ENCODE data around the gene FLVCR1.

GRCh38 chr1:212943393-212943710 is 85.3 kb downstream of the FLVCR1 start:
- no peak for TF ChIP-seq GABPB2 (CRISPR knock-in tag; conservative IDR thresholded peaks at IDR 0.05)
- no peak for TF ChIP-seq HNRNPL (IDR thresholded peaks at IDR 0.05; ENCODE audit: low read depth, low read length)
- TF ChIP-seq CTCF (IDR thresholded peaks at IDR 0.05 in 2 of 3, conservative IDR thresholded peaks at IDR 0.05 in 1 of 3; ENCODE audit: insufficient read depth in 2 of 3, low read depth in 1 of 3, low read length in 3 of 3): no peak
- TF ChIP-seq EP300 (IDR thresholded peaks at IDR 0.05; ENCODE audit: low read length): no peak
- no peak for TF ChIP-seq FOS (IDR thresholded peaks at IDR 0.05; ENCODE audit: extremely low read depth, insufficient read length)
- TF ChIP-seq MAFK (IDR thresholded peaks at IDR 0.05; ENCODE audit: low read length): no peak
- no peak for TF ChIP-seq HCFC1 (IDR thresholded peaks at IDR 0.05; ENCODE audit: low read depth, low read length)
- no peak for TF ChIP-seq DPF2 (IDR thresholded peaks at IDR 0.05)
- TF ChIP-seq ZNF239 (CRISPR knock-in tag; IDR thresholded peaks at IDR 0.05): no peak
- TF ChIP-seq POU5F1 (IDR thresholded peaks at IDR 0.05; ENCODE audit: borderline replicate concordance, low read depth, low read length, partially characterized antibody): no peak
